Nephron (organoid): ENCODE measurements around the gene DLG3.

Source experiments
- H3K27ac Mint-ChIP-seq, 3 experiments: 2 replicates each; pipeline ENCODE4 v1.8.0; 2020; ENCODE audit warnings: mixed read lengths in 3 of 3, mild to moderate bottlenecking in 2 of 3, moderate library complexity in 1 of 3
- H3K27me3 Mint-ChIP-seq: 2 replicates; pipeline ENCODE4 v1.8.0; 2021; ENCODE audit warnings: low read depth, mild to moderate bottlenecking, moderate library complexity, mixed read lengths
- H3K36me3 Mint-ChIP-seq: 2 replicates; pipeline ENCODE4 v1.8.0; 2020; ENCODE audit warnings: low read depth, mixed read lengths
- H3K4me1 Mint-ChIP-seq: 2 replicates; pipeline ENCODE4 v1.8.0; 2020; ENCODE audit warnings: mixed read lengths
- H3K4me3 Mint-ChIP-seq, 3 experiments: 2 replicates each; pipeline ENCODE4 v1.8.0; 2020; ENCODE audit warnings: mild to moderate bottlenecking in 3 of 3, mixed read lengths in 3 of 3, moderate library complexity in 2 of 3
- H3K9me3 Mint-ChIP-seq: 2 replicates; pipeline ENCODE4 v1.8.0; 2020; ENCODE audit warnings: mixed read lengths
- TF ChIP-seq, protein P1 (sequence below), 3 experiments: fragments of 200-600 bp; sonication (generic); IDR thresholded peaks; one replicate each; pipeline ENCODE4 v1.5.0; 2021; ENCODE audit warnings: antibody characterized with exemption in 3 of 3; ENCODE audit not compliant: unreplicated experiment in 3 of 3

DLG3 gene

GRCh38 chrX:70476166-70476933 lies 31.7 kb downstream of the DLG3 start:
- H3K4me3 Mint-ChIP-seq, result no peak overlapping the region
- H3K27me3 Mint-ChIP-seq, result no peaks in the 10 kb centered on the region
- peaks cover 24% of the 10 kb centered on the region for H3K36me3 Mint-ChIP-seq
- H3K27ac Mint-ChIP-seq, result peak overlapping the region in 2 of 3 experiments; percentile 78 to 84
- peaks cover 6% of the 10 kb centered on the region for H3K9me3 Mint-ChIP-seq
- TF ChIP-seq, protein P1, sequence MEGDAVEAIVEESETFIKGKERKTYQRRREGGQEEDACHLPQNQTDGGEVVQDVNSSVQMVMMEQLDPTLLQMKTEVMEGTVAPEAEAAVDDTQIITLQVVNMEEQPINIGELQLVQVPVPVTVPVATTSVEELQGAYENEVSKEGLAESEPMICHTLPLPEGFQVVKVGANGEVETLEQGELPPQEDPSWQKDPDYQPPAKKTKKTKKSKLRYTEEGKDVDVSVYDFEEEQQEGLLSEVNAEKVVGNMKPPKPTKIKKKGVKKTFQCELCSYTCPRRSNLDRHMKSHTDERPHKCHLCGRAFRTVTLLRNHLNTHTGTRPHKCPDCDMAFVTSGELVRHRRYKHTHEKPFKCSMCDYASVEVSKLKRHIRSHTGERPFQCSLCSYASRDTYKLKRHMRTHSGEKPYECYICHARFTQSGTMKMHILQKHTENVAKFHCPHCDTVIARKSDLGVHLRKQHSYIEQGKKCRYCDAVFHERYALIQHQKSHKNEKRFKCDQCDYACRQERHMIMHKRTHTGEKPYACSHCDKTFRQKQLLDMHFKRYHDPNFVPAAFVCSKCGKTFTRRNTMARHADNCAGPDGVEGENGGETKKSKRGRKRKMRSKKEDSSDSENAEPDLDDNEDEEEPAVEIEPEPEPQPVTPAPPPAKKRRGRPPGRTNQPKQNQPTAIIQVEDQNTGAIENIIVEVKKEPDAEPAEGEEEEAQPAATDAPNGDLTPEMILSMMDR (IDR thresholded peaks at IDR 0.05; ENCODE audit: unreplicated experiment in 3 of 3), result no peak
- H3K4me1 Mint-ChIP-seq, result peaks cover 46% of the 10 kb centered on the region

DNA sequence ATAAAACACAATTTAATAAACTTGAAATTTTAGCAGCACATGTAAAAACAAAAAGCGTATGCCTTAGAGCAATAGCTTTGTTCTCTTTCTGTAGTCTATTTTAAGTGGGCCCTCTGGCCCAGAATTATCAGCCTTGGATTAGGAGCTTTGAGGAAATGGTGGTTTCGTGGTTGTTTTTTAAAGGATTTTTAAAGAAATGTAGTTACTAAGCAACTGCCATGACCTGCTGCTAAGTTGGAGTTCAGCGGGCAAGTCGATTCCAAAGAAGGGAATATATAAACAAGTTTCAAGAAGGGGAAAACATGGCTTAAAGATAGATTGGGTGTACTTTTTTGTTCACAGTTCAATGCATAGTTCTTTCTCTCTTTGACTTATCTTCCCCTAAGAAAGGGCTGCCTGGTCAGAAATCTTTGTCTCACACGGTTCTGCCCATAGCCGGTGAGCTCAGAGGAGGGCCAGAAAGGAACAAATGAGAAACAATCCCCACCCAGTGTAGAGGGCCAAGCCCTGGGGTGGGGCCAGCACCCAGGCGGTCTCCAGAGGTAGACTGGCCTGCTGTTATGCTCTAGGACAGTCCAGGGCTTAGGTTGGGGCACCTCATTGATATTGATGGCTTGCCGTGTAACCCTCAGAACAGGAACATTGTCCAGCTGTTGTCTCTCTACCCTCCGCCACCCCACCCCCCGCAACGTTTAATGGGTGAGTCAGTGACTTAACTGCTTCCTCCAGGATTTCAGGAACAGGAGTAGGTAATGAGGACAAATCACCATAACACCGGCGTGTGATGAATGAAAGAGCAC lies 32.5 kb downstream of the DLG3 start:
- TF ChIP-seq, protein P1 (IDR thresholded peaks at IDR 0.05; ENCODE audit: unreplicated experiment in 3 of 3), result no peak
- Mint-ChIP-seq H3K4me3 (no peak overlapping the region), H3K9me3 (no peaks in the 10 kb centered on the region), H3K27me3 (no peaks in the 10 kb centered on the region), H3K36me3 (peaks cover 21% of the 10 kb centered on the region), H3K4me1 (peaks cover 52% of the 10 kb centered on the region), H3K27ac (peak overlapping the region; percentile 71 to 84 (median 78))

GRCh38 chrX:70477734-70478075 lies 33.1 kb downstream of the DLG3 start:
- no peaks in the 10 kb centered on the region for H3K27me3 Mint-ChIP-seq
- no peaks in the 10 kb centered on the region for H3K9me3 Mint-ChIP-seq
- no peak overlapping the region for H3K4me3 Mint-ChIP-seq
- H3K27ac Mint-ChIP-seq, result peak overlapping the region; percentile 71 to 84 (median 78)
- H3K4me1 Mint-ChIP-seq, result peaks cover 52% of the 10 kb centered on the region
- H3K36me3 Mint-ChIP-seq, result peaks cover 18% of the 10 kb centered on the region
- TF ChIP-seq, protein P1 (IDR thresholded peaks at IDR 0.05; ENCODE audit: unreplicated experiment in 3 of 3), result no peak

DNA sequence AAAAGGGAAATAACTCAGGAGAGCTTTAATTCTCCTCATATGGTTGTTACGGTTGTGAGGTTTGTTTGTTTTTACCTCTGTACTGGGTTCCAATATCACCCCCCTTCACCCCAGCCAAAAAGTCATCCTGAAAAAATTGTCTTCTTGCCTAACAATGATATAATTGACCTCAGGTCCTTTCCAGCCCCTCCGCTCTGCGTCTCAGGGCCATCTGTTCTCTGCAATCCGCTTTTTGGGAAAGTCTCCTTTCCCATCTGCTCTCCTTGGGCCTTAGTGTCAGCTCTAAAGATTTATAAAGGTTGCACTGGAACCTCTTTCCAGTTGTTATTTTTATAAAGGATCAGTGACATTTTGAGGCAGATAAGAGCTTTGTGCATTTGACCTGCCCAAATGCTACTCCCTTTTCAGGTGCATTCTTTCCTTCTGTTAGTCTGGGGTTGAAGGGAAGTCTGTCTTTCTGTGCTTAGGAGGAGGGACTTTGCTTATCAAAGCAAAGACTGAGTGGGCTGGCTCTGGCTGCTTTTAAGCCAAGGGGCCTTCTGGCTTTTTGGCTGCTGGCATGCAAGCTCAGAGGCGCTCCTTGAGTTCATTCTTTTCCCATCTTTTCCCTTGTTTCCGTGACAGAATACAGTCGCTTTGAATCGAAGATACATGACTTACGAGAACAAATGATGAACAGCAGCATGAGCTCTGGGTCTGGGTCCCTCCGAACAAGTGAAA lies 34.1 kb downstream of the DLG3 start:
- H3K36me3 Mint-ChIP-seq, result peaks cover 19% of the 10 kb centered on the region

DNA sequence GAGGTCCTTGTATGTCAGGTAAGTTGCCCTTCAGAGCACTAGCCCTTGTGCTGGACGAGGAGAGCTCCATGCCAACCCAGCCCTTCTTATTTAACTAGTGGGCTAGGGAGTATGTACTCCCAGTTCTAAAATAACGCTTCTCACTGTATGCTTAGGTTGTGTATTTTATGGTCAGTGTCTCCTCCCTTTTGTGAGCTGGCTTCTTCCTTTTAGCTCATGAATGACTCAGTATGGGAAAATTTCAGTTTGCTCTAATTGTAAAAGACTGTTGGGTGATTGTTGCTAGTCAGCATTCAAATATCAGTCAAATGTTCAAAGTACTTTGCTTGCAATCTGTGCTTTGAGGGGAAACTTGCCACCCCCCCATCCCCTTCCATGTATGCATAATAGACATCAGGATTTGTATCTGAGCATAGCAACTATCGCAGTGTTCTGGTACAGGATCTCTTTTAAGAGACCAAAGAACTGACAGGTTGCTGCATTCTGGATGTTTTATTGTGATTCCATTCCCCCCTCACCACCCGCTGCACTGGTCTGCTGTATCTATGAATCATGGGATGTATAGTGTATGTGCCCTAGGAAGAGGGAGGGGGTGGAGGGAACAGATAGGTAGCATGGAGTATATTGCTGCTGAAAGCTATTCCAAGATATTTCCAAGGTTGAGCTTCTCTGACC lies 34.7 kb downstream of the DLG3 start:
- no peaks in the 10 kb centered on the region for H3K9me3 Mint-ChIP-seq
- H3K4me3 Mint-ChIP-seq, result peak overlapping the region in 2 of 3 experiments; percentile 0 to 1
- H3K36me3 Mint-ChIP-seq, result peaks cover 25% of the 10 kb centered on the region
- H3K27ac Mint-ChIP-seq, result peak overlapping the region; percentile 71 to 84 (median 78)
- peaks cover 57% of the 10 kb centered on the region for H3K4me1 Mint-ChIP-seq
- H3K27me3 Mint-ChIP-seq, result no peaks in the 10 kb centered on the region
- TF ChIP-seq, protein P1 (IDR thresholded peaks at IDR 0.05; ENCODE audit: unreplicated experiment in 3 of 3), result no peak

More for the DNA sequence above, 34.1 kb downstream of the DLG3 start:
- Mint-ChIP-seq H3K9me3 (no peaks in the 10 kb centered on the region), H3K27me3 (no peaks in the 10 kb centered on the region), H3K4me1 (peaks cover 57% of the 10 kb centered on the region), H3K4me3 (peak overlapping the region in 2 of 3 experiments; percentile 1 to 5), H3K27ac (peak overlapping the region; percentile 71 to 84 (median 78))
- TF ChIP-seq, protein P1 (IDR thresholded peaks at IDR 0.05; ENCODE audit: unreplicated experiment in 3 of 3), result no peak
